Measurements from ENCODE around the gene TRIM24. TPM values are rescaled to one million over a fixed set of nuclear protein-coding genes. Genes with fewer than 3 reads are reported as not detected.

The TRIM24 gene
- total RNA-seq, 6 donors from 2014 or later: 11.5 to 30.6 (median 23.7) TPM

DNA sequence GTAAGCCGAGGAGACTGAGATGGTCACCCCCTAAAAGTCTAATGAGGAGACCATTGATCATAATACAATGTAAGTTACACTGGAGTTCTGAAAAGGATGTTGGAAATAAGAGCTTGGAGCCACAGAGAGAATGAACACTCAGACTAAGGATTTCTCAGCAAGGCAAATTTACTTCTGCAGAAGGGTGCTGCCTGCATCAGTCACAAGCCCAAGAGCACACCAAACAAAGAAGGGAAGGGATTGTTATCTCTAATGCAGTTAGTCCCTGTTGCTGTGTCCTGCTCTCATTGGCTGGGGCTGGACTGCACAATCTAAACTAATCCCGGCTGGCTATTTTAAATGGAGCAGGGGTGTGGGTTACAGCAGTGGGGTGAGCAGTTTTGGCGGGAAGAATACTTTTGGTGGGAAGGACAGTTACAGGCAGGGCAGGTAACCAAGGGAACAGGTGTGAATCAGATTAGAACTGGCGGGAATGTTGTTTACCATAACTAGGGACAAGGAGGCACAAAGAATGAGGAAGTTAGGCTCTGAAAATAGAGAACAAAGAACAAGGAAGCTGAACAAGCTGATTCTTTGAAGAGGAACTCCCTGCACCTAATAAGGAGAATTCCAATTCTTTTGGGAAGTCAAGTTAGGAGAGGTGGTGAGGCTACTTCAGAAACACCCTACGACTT, 30.3 kb upstream of the TRIM24 start:
- whole genome bisulfite sequencing, 2 donors: 94 to 97% methylated on average over 5 of the region's 5 CpGs

DNA sequence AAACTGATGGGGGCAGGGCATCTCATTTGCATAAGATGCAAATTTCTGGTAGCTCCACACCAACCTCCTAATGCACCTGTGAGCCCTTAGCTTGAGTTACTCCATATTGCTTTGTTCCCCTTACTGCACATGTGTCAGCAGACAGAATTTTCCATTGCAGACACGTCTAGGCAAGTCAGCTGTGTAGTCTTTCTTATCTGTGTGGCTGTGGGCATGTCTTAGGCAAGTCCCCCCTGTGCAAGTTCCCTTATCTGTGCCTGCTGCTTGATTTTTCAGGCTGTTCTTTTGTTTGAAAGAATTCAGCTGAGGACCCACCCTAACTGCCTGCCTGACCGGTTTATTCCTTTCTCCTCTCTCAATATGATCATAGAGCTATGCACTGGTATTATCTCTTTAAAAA, 28.5 kb upstream of the TRIM24 start:
- ATAC-seq (ENCODE audit: low FRiP score in 2 of 2) (no peak), DNase-seq (no peak)
- H3K4me3 ChIP-seq: no peak overlapping the region
- no peaks in the 10 kb centered on the region for H3K27me3 ChIP-seq
- H3K4me1 ChIP-seq: no peaks in the 10 kb centered on the region
- H3K36me3 ChIP-seq: no peaks in the 10 kb centered on the region
- no peak overlapping the region for H3K27ac ChIP-seq
- 85 to 89% methylated on average over 2 of the region's 2 CpGs for WGBS, 2 donors
- TF ChIP-seq, protein P1, sequence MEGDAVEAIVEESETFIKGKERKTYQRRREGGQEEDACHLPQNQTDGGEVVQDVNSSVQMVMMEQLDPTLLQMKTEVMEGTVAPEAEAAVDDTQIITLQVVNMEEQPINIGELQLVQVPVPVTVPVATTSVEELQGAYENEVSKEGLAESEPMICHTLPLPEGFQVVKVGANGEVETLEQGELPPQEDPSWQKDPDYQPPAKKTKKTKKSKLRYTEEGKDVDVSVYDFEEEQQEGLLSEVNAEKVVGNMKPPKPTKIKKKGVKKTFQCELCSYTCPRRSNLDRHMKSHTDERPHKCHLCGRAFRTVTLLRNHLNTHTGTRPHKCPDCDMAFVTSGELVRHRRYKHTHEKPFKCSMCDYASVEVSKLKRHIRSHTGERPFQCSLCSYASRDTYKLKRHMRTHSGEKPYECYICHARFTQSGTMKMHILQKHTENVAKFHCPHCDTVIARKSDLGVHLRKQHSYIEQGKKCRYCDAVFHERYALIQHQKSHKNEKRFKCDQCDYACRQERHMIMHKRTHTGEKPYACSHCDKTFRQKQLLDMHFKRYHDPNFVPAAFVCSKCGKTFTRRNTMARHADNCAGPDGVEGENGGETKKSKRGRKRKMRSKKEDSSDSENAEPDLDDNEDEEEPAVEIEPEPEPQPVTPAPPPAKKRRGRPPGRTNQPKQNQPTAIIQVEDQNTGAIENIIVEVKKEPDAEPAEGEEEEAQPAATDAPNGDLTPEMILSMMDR (IDR thresholded peaks at IDR 0.05): no peak
- peaks cover 13 to 36% (median 30%) of the 10 kb centered on the region in 4 donors for H3K9me3 ChIP-seq

More for the DNA sequence above, 30.3 kb upstream of the TRIM24 start:
- no peaks in the 10 kb centered on the region for H3K36me3 ChIP-seq
- H3K27ac ChIP-seq: no peak overlapping the region
- H3K4me3 ChIP-seq: no peak overlapping the region
- no peak for DNase-seq
- no peaks in the 10 kb centered on the region for H3K27me3 ChIP-seq
- H3K9me3 ChIP-seq: peaks cover 13 to 36% (median 30%) of the 10 kb centered on the region in 4 donors
- H3K4me1 ChIP-seq: no peaks in the 10 kb centered on the region
- ATAC-seq (ENCODE audit: low FRiP score in 2 of 2): no peak
- no peak for TF ChIP-seq POLR2A (IDR thresholded peaks at IDR 0.05)

DNA sequence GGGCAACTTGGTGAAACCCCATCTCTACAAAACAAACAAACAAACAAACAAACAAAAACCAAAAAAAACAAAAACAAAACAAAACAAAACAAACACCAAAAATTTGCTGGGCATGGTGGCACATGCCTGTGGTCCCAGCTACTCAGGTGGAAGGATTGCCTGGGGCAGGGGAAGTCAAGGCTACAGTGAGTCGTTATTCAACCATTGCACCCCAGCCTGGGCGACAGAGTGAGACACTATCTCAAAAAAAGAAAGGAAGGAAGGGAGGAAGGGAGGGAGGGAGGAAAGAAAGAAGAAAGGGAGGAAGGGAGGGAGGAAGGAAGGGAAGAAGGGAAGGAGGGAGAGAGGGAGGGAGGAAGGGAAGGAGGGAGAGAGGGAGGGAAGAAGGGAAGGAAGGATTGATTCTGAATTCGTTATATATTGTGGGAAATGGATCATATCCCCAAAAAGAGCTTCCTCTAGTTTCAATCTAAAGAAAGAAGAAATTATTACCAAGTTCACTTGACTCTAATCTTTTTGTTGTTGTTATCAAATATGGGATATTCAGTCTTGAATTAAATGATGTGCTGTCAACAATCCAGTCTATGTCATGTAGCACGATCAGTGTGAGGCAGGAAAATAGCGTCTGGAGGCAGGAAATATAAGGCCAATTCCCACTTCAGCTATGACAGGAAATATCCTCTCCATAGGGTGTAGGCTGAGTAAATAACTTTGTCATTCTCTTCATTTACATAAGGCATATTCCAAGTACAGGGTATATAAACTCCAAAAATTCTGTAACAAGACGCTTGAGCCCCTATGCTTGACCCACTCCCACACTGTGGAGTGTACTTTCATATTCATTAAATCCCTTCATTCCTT, 26.2 kb upstream of the TRIM24 start:
- DNase-seq (no peak), ATAC-seq (ENCODE audit: low FRiP score in 2 of 2) (no peak)
- WGBS, 2 donors: 66 to 69% methylated on average over 5 to 6 of the region's 6 CpGs

DNA sequence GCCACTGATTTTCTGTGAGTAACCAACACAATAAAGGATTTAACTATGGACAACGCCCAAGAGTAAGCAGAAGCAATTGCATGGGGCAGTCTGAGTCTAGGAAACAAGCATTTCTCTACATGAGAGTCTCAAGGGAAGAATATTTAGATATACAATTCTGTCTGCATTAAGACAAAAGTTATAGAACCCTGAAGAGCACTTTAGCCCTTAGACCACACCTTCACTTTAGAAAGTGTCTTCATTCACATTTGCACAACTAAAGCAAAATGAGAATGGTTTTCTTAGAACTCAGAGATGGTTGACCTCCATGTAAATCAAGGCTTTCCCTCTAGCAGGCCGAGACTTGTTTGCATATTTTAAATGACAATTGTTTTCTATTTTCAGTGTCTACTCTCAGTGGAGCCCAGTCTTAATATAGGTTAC, 25.5 kb upstream of the TRIM24 start:
- TF ChIP-seq POLR2AphosphoS5 (IDR thresholded peaks at IDR 0.05) (no peak), POLR2A (IDR thresholded peaks at IDR 0.05) (no peak)
- DNase-seq (no peak), ATAC-seq (ENCODE audit: low FRiP score in 2 of 2) (no peak)
- WGBS, 2 donors: 82 to 98% methylated on average over 2 of the region's 2 CpGs
- Histone ChIP-seq H3K4me3 (no peak overlapping the region), H3K27ac (no peak overlapping the region), H3K9me3 (peaks cover 6 to 21% (median 18%) of the 10 kb centered on the region in 4 donors), H3K27me3 (no peaks in the 10 kb centered on the region), H3K4me1 (no peaks in the 10 kb centered on the region), H3K36me3 (no peaks in the 10 kb centered on the region)

More for the DNA sequence above, 26.2 kb upstream of the TRIM24 start:
- Histone ChIP-seq H3K9me3 (peaks cover 13 to 29% (median 26%) of the 10 kb centered on the region in 4 donors), H3K27me3 (no peaks in the 10 kb centered on the region), H3K4me3 (no peak overlapping the region), H3K27ac (no peak overlapping the region), H3K4me1 (no peaks in the 10 kb centered on the region), H3K36me3 (no peaks in the 10 kb centered on the region)
- TF ChIP-seq, protein P1 (IDR thresholded peaks at IDR 0.05): no peak

DNA sequence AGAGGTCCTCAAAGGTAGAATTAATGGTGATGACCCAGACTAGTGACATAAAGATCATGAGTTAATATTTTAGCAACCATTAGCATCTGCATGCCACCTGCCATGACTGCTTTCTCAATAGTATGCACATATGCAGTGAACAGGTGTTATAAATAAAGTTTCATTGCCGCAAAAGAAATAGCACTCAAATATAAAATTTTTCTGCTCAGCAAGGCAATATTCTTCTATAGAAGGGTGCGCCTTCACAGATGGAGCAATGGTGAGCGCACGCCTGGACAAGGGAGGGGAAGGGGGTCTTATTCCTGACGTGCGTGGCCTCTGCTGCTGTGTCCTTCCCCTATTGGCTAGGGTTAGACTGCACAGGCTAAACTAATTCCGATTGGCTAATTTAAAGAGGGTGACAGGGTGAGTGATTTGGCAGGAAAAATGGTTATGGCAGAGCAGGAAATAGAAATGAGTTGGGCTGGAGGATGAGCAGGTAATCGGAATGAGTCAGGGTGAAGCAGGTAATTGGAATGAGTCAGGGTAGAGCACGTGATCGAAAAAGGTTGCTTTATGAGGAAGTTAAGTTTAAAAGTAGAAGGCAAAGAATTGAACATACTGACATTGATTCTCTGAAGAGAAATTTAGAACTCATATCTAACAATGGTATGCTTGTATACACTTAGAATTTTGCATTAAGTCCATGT, 24.7 kb upstream of the TRIM24 start:
- ATAC-seq (ENCODE audit: low FRiP score in 2 of 2): no peak
- TF ChIP-seq EP300 (IDR thresholded peaks at IDR 0.05): no peak
- TF ChIP-seq POLR2AphosphoS5 (IDR thresholded peaks at IDR 0.05): no peak
- H3K4me1 ChIP-seq: no peaks in the 10 kb centered on the region
- H3K27ac ChIP-seq: no peak overlapping the region
- no peak for DNase-seq
- H3K27me3 ChIP-seq: no peaks in the 10 kb centered on the region
- WGBS, 2 donors: 91 to 96% methylated on average over 10 of the region's 10 CpGs
- peaks cover under 1 to 13% (median 12%) of the 10 kb centered on the region in 4 donors for H3K9me3 ChIP-seq
- H3K4me3 ChIP-seq: no peak overlapping the region
- H3K36me3 ChIP-seq: no peaks in the 10 kb centered on the region

DNA sequence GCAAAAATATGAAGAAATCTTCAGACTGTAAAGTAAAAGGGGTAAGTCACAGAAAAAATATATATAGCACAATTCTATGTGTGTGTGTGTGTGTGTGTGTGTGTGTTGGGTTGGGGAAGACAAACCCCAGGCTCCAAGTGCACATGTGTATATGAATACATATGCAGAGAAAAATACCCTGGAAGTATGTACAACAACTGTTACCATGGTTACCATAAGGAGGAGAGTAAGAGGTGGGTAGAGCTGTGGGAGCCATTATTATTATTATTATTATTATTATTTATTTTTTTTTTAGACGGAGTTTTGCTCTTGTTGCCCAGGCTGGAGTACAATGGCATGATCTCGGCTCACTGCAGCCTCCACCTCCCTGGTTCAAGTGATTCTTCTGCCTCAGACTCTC, 23.7 kb upstream of the TRIM24 start:
- Histone ChIP-seq H3K9me3 (peaks cover 0 to 7% (median 2%) of the 10 kb centered on the region in 4 donors), H3K4me3 (no peak overlapping the region), H3K27me3 (no peaks in the 10 kb centered on the region), H3K36me3 (no peaks in the 10 kb centered on the region), H3K4me1 (no peaks in the 10 kb centered on the region), H3K27ac (no peak overlapping the region)
- WGBS, 2 donors: 87% methylated on average over 2 of the region's 2 CpGs
- no peak for DNase-seq
- ATAC-seq (ENCODE audit: low FRiP score in 2 of 2): no peak
- TF ChIP-seq, protein P1 (IDR thresholded peaks at IDR 0.05): no peak
- TF ChIP-seq POLR2A (IDR thresholded peaks at IDR 0.05): no peak
- no peak for TF ChIP-seq EP300 (IDR thresholded peaks at IDR 0.05)
- TF ChIP-seq POLR2AphosphoS5 (IDR thresholded peaks at IDR 0.05): no peak
